ENCODE measurements around the gene MZF1. TPM values are rescaled to one million over a fixed set of nuclear protein-coding genes. Genes with fewer than 3 reads are reported as not detected.

The MZF1 gene
- total and polyA plus RNA-seq, 9 of the 15 experiments (the other 6 are each of a cell fraction or from before 2014, with no cell fraction given), result 0.31 to 29.3 (median 11.5) TPM

- TF ChIP-seq ETS1 (conservative IDR thresholded peaks at IDR 0.05; ENCODE audit: control insufficient read depth, low read depth, low read length) (peak; percentile 89; the same call in 1 of the 2 replicates), MLX (CRISPR knock-in tag; conservative IDR thresholded peaks at IDR 0.05) (no peak), MEF2D (tag; conservative IDR thresholded peaks at IDR 0.05; ENCODE audit: low read depth) (peak; percentile 44; the same call in 1 of the 2 replicates), ZNF778 (CRISPR knock-in tag; IDR thresholded peaks at IDR 0.05) (no peak), EZH2 (IDR thresholded peaks at IDR 0.05; ENCODE audit: borderline replicate concordance, low read depth, low read length) (no peak), SLC30A9 (CRISPR knock-in tag; IDR thresholded peaks at IDR 0.05) (no peak), THRAP3 (IDR thresholded peaks at IDR 0.05; ENCODE audit: borderline replicate concordance) (no peak; the same call in 1 of the 2 replicates), ZNF699 (CRISPR knock-in tag; IDR thresholded peaks at IDR 0.05; ENCODE audit: insufficient replicate concordance) (no peak), ZNF282 (CRISPR knock-in tag; IDR thresholded peaks at IDR 0.05) (no peak), RBFOX2 (IDR thresholded peaks at IDR 0.05; ENCODE audit: low read depth, low read length) (peak; percentile 86), CAMTA2 (CRISPR knock-in tag; conservative IDR thresholded peaks at IDR 0.05) (no peak), PTRF (tag; IDR thresholded peaks at IDR 0.05) (no peak), ZFX (CRISPR knock-in tag; IDR thresholded peaks at IDR 0.05) (peak; percentile 89), ILK (tag; IDR thresholded peaks at IDR 0.05; ENCODE audit: borderline replicate concordance, low read depth) (no peak), C11orf30 (IDR thresholded peaks at IDR 0.05; ENCODE audit: low read depth) (peak; percentile 61), ZNF124 (CRISPR knock-in tag; IDR thresholded peaks at IDR 0.05) (no peak), GTF2B (IDR thresholded peaks at IDR 0.05; ENCODE audit: extremely low read depth, insufficient read length) (peak; percentile 49), ZBTB26 (CRISPR knock-in tag; IDR thresholded peaks at IDR 0.05) (no peak), SAFB (IDR thresholded peaks at IDR 0.05; ENCODE audit: borderline replicate concordance, low read depth, low read length) (peak; percentile 74; the same call in 1 of the 2 replicates), HOXB6 (CRISPR knock-in tag; IDR thresholded peaks at IDR 0.05; ENCODE audit: borderline replicate concordance) (0 out of 2 replicates have a peak, but pooled peaks have one; percentile 48), CREB1 (IDR thresholded peaks at IDR 0.05) (no peak; the same call in 1 of the 2 replicates), CREB1 (CRISPR knock-in tag; IDR thresholded peaks at IDR 0.05) (peak; percentile 53; the same call in 1 of the 2 replicates), TAF15 (IDR thresholded peaks at IDR 0.05; ENCODE audit: low read depth, low read length) (no peak), SMAD2 (IDR thresholded peaks at IDR 0.05; ENCODE audit: low read depth, low read length) (no peak)
Observed at GRCh38 chr19:58559275-58560006, 13.7 kb downstream of the MZF1 start (continued).

Data from K562 (cell line).